GM12891 (cell line): ENCODE measurements around the gene WDR91.

Experiments
- POLR2A ChIP-seq: IDR thresholded peaks from 2 replicates; pipeline ENCODE4 v1.6.1; 2011; ENCODE audit warnings: low read depth, low read length, control low read depth
- POLR2AphosphoS5 ChIP-seq: IDR thresholded peaks from 2 replicates; pipeline ENCODE4 v1.6.1; 2011; ENCODE audit warnings: low read depth, low read length, control low read depth
- TAF1 ChIP-seq: IDR thresholded peaks from 2 replicates; pipeline ENCODE4 v1.6.1; 2011; ENCODE audit warnings: low read depth, low read length, control low read depth

GRCh38 chr7:135232087-135232486 lies 20.8 kb upstream of the WDR91 start:
- no peak for TF ChIP-seq TAF1
- TF ChIP-seq POLR2A: no peak
- TF ChIP-seq POLR2AphosphoS5: no peak
